Renal pelvis (tissue), 4 donors: ENCODE measurements around the gene BHLHE40. TPM values are rescaled to one million over a fixed set of nuclear protein-coding genes. Genes with fewer than 3 reads are reported as not detected.

Source experiments
- DNase-seq: peaks from one replicate; pipeline ENCODE4 v3.0.0-alpha.2; 2013
- polyA plus RNA-seq, 3 donors: library from polyadenylated mRNA; unstranded; fragments of 120-200 nt; gene quantifications; one replicate each; pipeline ENCODE4 v1.2.1, GENCODE V29; 2013; ENCODE audit not compliant: insufficient read length in 3 of 3

Gene BHLHE40
- polyA plus RNA-seq, 3 donors, result 24.2 to 25.4 (median 24.7) TPM

- DNase-seq, result no peak
Observed at GRCh38 chr3:4996223-4996765, 17.1 kb downstream of the BHLHE40 start.

- DNase-seq, result no peak
Observed at GRCh38 chr3:4996771-4997291, 17.6 kb downstream of the BHLHE40 start.

- DNase-seq, result no peak
Observed at GRCh38 chr3:4997946-4998345, 18.7 kb downstream of the BHLHE40 start.

GRCh38 chr3:4999531-5000184, 20.4 kb downstream of the BHLHE40 start:
- no peak for DNase-seq

- DNase-seq, result no peak
Observed at GRCh38 chr3:5001135-5001534, 21.9 kb downstream of the BHLHE40 start.

GRCh38 chr3:5001805-5002173, 22.6 kb downstream of the BHLHE40 start:
- no peak for DNase-seq

GRCh38 chr3:5002174-5002870, 23.1 kb downstream of the BHLHE40 start:
- no peak for DNase-seq

GRCh38 chr3:5002871-5003247, 23.6 kb downstream of the BHLHE40 start:
- DNase-seq, result no peak

GRCh38 chr3:5004319-5005152, 25.3 kb downstream of the BHLHE40 start:
- no peak for DNase-seq

- no peak for DNase-seq
Observed at GRCh38 chr3:5005367-5005766, 26.1 kb downstream of the BHLHE40 start.

GRCh38 chr3:5006755-5007202, 27.5 kb downstream of the BHLHE40 start:
- DNase-seq, result no peak

GRCh38 chr3:5007873-5008272, 28.6 kb downstream of the BHLHE40 start:
- DNase-seq, result no peak

- no peak for DNase-seq
Observed at GRCh38 chr3:5009506-5010109, 30.4 kb downstream of the BHLHE40 start.

GRCh38 chr3:5010140-5010539, 30.9 kb downstream of the BHLHE40 start:
- no peak for DNase-seq

GRCh38 chr3:5010706-5011554, 31.7 kb downstream of the BHLHE40 start:
- DNase-seq, result no peak

- no peak for DNase-seq
Observed at GRCh38 chr3:5011555-5012256, 32.5 kb downstream of the BHLHE40 start.

GRCh38 chr3:5012367-5012766, 33.1 kb downstream of the BHLHE40 start:
- DNase-seq, result no peak

- DNase-seq, result no peak
Observed at GRCh38 chr3:5013021-5013906, 34.0 kb downstream of the BHLHE40 start.

GRCh38 chr3:5014391-5014790, 35.2 kb downstream of the BHLHE40 start:
- no peak for DNase-seq
